Measurements from ENCODE around the gene CCDC150.

CCDC150 gene

DNA sequence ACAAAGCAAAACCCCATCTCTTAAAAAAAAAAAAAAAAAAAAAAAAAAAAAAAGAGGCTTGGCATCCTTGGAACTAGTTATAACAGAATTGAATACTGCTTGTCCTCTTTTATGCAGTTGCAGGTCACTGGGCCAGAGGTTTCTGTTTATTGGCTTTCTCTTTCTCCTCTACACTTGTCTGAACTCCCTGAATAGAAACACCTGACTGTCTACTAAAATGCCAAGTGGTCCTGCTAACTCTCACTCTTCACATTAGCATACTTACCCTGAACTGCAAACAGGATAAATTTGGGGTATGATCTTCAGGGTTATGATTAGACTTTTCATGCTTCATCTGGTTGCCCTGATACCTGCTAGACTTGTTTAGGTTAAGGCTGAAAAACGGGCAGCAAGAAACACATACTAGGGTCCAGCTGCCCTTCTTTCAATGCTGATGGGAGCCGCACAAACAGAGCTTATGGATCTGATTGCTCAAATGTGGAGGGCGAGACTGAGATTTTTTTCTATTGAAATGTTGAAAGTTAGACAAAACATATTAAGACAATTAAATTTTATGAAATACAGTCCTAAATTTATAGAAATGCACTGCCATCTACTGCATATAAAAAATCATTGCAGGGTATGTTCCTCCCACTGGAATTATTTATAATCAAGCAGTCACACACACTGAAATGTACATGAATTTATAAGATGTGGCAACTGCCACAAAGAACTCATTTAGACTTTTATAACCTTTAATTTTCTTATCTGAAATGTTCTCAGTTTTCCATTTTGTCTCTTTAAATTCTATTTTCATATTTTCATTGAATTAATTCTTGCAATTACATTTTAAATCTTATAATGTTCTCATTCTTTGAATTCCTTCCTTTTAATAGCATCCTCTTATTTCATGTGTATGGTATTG, 119.2 kb downstream of the CCDC150 start:
- Histone ChIP-seq H3K79me2 (no peaks in the 10 kb centered on the region), H3K27ac (no peak overlapping the region), H3K9me3 (ENCODE audit: control insufficient read depth, low read length) (no peaks in the 10 kb centered on the region), H3K4me3 (ENCODE audit: low read depth, low read length) (no peak overlapping the region), H3K4me1 (no peaks in the 10 kb centered on the region), H3K27me3 (ENCODE audit: control insufficient read depth, insufficient read depth, low read length) (no peaks in the 10 kb centered on the region), H3K4me2 (ENCODE audit: low read length) (no peak overlapping the region), H3K36me3 (ENCODE audit: control insufficient read depth, insufficient read depth, low read length) (no peaks in the 10 kb centered on the region), H2AFZ (no peak overlapping the region), H3K9ac (no peak overlapping the region)
- TF ChIP-seq, protein P1, sequence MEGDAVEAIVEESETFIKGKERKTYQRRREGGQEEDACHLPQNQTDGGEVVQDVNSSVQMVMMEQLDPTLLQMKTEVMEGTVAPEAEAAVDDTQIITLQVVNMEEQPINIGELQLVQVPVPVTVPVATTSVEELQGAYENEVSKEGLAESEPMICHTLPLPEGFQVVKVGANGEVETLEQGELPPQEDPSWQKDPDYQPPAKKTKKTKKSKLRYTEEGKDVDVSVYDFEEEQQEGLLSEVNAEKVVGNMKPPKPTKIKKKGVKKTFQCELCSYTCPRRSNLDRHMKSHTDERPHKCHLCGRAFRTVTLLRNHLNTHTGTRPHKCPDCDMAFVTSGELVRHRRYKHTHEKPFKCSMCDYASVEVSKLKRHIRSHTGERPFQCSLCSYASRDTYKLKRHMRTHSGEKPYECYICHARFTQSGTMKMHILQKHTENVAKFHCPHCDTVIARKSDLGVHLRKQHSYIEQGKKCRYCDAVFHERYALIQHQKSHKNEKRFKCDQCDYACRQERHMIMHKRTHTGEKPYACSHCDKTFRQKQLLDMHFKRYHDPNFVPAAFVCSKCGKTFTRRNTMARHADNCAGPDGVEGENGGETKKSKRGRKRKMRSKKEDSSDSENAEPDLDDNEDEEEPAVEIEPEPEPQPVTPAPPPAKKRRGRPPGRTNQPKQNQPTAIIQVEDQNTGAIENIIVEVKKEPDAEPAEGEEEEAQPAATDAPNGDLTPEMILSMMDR (IDR thresholded peaks at IDR 0.05) = peak; percentile 23

DNA sequence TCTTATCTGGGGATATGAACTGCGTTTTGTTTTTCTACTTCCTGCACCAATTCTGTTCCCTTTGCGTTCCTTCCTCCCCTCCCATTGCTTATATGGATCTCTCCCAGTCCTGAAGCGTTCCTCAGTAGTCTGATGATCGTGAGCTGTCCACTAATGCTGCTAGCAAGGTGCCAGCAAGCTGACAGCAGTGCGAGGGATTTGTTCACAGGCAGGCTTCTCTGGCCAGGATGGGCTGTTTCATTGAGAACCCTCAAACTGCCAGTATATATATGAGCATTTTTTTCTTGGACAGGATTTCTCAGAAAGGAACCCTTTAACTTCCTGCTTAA, 119.8 kb downstream of the CCDC150 start:
- Histone ChIP-seq H3K4me1 (no peaks in the 10 kb centered on the region), H3K9me3 (ENCODE audit: control insufficient read depth, low read length) (no peaks in the 10 kb centered on the region), H3K4me3 (ENCODE audit: low read depth, low read length) (no peak overlapping the region), H3K4me2 (ENCODE audit: low read length) (no peak overlapping the region), H3K79me2 (no peaks in the 10 kb centered on the region), H3K27me3 (ENCODE audit: control insufficient read depth, insufficient read depth, low read length) (no peaks in the 10 kb centered on the region), H3K9ac (no peak overlapping the region), H2AFZ (no peak overlapping the region), H3K27ac (no peak overlapping the region), H3K36me3 (ENCODE audit: control insufficient read depth, insufficient read depth, low read length) (no peaks in the 10 kb centered on the region)
- TF ChIP-seq, protein P1 (IDR thresholded peaks at IDR 0.05) = no peak

DNA sequence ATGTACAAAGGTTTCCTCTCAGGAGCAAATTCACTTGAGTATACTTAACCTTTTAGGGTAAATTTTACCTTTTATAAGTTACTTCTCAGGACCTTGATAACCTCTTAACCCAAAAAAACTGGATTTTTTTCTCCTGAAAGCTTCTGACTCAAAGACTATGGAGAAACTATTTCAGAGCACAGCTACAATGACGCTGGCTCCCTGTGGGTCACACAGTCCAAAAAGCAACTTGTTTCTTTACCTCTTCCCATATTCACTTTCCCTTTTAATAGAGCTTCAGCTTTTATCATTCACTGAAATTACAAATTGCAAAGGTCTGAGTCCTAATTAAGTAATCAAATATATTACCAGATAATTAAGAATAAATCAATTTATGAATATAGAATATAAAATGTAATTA, 127.6 kb downstream of the CCDC150 start:
- Histone ChIP-seq H3K27me3 (ENCODE audit: control insufficient read depth, insufficient read depth, low read length) (no peaks in the 10 kb centered on the region), H3K9ac (no peak overlapping the region), H3K36me3 (ENCODE audit: control insufficient read depth, insufficient read depth, low read length) (no peaks in the 10 kb centered on the region), H3K27ac (no peak overlapping the region), H2AFZ (no peak overlapping the region), H3K79me2 (no peaks in the 10 kb centered on the region), H3K4me2 (ENCODE audit: low read length) (no peak overlapping the region), H3K4me1 (no peaks in the 10 kb centered on the region), H3K9me3 (ENCODE audit: control insufficient read depth, low read length) (no peaks in the 10 kb centered on the region), H3K4me3 (ENCODE audit: low read depth, low read length) (no peak overlapping the region)
- TF ChIP-seq, protein P1 (IDR thresholded peaks at IDR 0.05) = no peak
